Hepatocyte (in vitro differentiated cells): ENCODE data around the gene BTBD19. TPM values are rescaled to one million over a fixed set of nuclear protein-coding genes. Genes with fewer than 3 reads are reported as not detected.

Experiments used
- DNase-seq: peaks from one replicate; pipeline ENCODE4 v3.0.0-alpha.2; 2016; ENCODE audit warnings: low spot score
- H2AFZ ChIP-seq: fragments of 200-600 bp; sonication (generic); 2 replicates; pipeline ENCODE4 v1.6.0; 2016; ENCODE audit warnings: antibody characterized with exemption, mild to moderate bottlenecking
- H3K27ac ChIP-seq: fragments of 200-600 bp; sonication (generic); 2 replicates; pipeline ENCODE4 v1.5.1; 2016; ENCODE audit warnings: mild to moderate bottlenecking
- H3K27me3 ChIP-seq: fragments of 200-600 bp; sonication (generic); 2 replicates; pipeline ENCODE4 v1.6.1; 2016
- H3K36me3 ChIP-seq: fragments of 200-600 bp; sonication (generic); replicated peaks from 2 replicates; pipeline ENCODE4 v1.5.1; 2016; ENCODE audit warnings: low read depth; ENCODE audit not compliant: insufficient read depth
- H3K4me1 ChIP-seq: fragments of 200-600 bp; sonication (generic); 2 replicates; pipeline ENCODE4 v1.5.1; 2016; ENCODE audit warnings: mild to moderate bottlenecking, moderate library complexity; ENCODE audit not compliant: insufficient read depth
- H3K4me2 ChIP-seq: fragments of 200-600 bp; sonication (generic); 2 replicates; pipeline ENCODE4 v1.6.0; 2016
- H3K4me3 ChIP-seq: fragments of 200-600 bp; sonication (generic); 2 replicates; pipeline ENCODE4 v1.5.1; 2016; ENCODE audit warnings: mild to moderate bottlenecking
- H3K79me2 ChIP-seq: fragments of 200-600 bp; sonication (generic); 2 replicates; pipeline ENCODE4 v1.6.0; 2017; ENCODE audit warnings: mild to moderate bottlenecking
- H3K9me2 ChIP-seq: fragments of 200-600 bp; sonication (generic); replicated peaks from 2 replicates; pipeline ENCODE4 v1.6.0; 2017; ENCODE audit warnings: mild to moderate bottlenecking; ENCODE audit not compliant: insufficient read depth
- H3K9me3 ChIP-seq: fragments of 200-600 bp; sonication (generic); 2 replicates; pipeline ENCODE4 v1.5.1; 2016; ENCODE audit warnings: low read depth, mild to moderate bottlenecking
- H4K20me1 ChIP-seq: fragments of 200-600 bp; sonication (generic); 2 replicates; pipeline ENCODE4 v1.6.0; 2016; ENCODE audit warnings: mild to moderate bottlenecking; ENCODE audit not compliant: insufficient read depth, poor library complexity, severe bottlenecking
- CTCF ChIP-seq: fragments of 200-600 bp; sonication (generic); IDR thresholded peaks from 2 replicates; pipeline ENCODE4 v1.5.1; 2016; ENCODE audit warnings: antibody characterized with exemption, mild to moderate bottlenecking; ENCODE audit not compliant: poor library complexity
- EZH2 ChIP-seq: fragments of 200-600 bp; sonication (generic); IDR thresholded peaks from 2 replicates; pipeline ENCODE4 v1.6.1; 2016; ENCODE audit warnings: antibody characterized with exemption, mild to moderate bottlenecking, borderline replicate concordance
- EZH2phosphoT487 ChIP-seq: fragments of 200-600 bp; sonication (generic); IDR thresholded peaks from one replicate; pipeline ENCODE4 v1.6.1; 2018; ENCODE audit warnings: antibody characterized with exemption, mild to moderate bottlenecking, low read depth, moderate library complexity; ENCODE audit not compliant: unreplicated experiment, severe bottlenecking
- WGBS: methylation state at CpG from one replicate; pipeline ENCODE4 v1.1.6; 2016; ENCODE audit warnings: low lambda C conversion rate; ENCODE audit errors: missing lambda C conversion rate; 5-methylcytosine and 5-hydroxymethylcytosine counted together
- polyA plus RNA-seq: library from polyadenylated mRNA; unstranded; fragments of >200 nt; fragmentation: Nextera tagmentation; extraction: Ambion mirVana; gene quantifications from 2 replicates; pipeline ENCODE4 v1.2.1, GENCODE V29; 2016
- total RNA-seq: library from RNA; depleted of rRNA; stranded (reverse); fragments of >200 nt; gene quantifications from 2 replicates; pipeline ENCODE4 v1.2.3, GENCODE V29; 2014

BTBD19 gene
- total and polyA plus RNA-seq, 2 experiments from 2014 or later, result 5.5 to 16.8 TPM

- peak within 1 kb of the TSS; percentile 94 for H3K27ac ChIP-seq
- H3K4me2 ChIP-seq, result peak within 1 kb of the TSS; percentile 94
- no peaks in the 10 kb centered on the region for H3K27me3 ChIP-seq
- no peaks in the 10 kb centered on the region for H3K9me2 ChIP-seq
- no peaks in the 10 kb centered on the region for H3K36me3 ChIP-seq
- no peaks in the 10 kb centered on the region for H3K4me1 ChIP-seq
- H3K79me2 ChIP-seq, result peaks cover 10% of the 10 kb centered on the region
- DNase-seq, result peak; percentile 99
- H4K20me1 ChIP-seq, result no peaks in the 10 kb centered on the region
- peak within 1 kb of the TSS; percentile 75 for H3K4me3 ChIP-seq
- no peaks in the 10 kb centered on the region for H3K9me3 ChIP-seq
- WGBS, result under 1% methylated on average over 54 of the region's 79 CpGs
- peak within 1 kb of the TSS; percentile 45 for H2AFZ ChIP-seq
- TF ChIP-seq CTCF (peak; percentile 89), EZH2 (no peak)
Measured at GRCh38 chr1:44799770-44800584, 8.3 kb upstream of the BTBD19 start, which contains the start of gene PLK3. TSS of gene PLK3 (plus strand) at chr1:44800377. CDS start at chr1:44800464, 87 bp downstream.

GRCh38 chr1:44801491-44802305 is 6.6 kb upstream of the BTBD19 start:
- H3K27me3 ChIP-seq, result no peaks in the 10 kb centered on the region
- no peaks in the 10 kb centered on the region for H3K36me3 ChIP-seq
- H4K20me1 ChIP-seq, result no peaks in the 10 kb centered on the region
- H3K9me2 ChIP-seq, result no peaks in the 10 kb centered on the region
- H3K4me2 ChIP-seq, result peak overlapping the region; percentile 94
- WGBS, result 71% methylated on average over 12 of the region's 13 CpGs
- H3K4me3 ChIP-seq, result no peak overlapping the region
- TF ChIP-seq CTCF, result no peak
- TF ChIP-seq EZH2, result no peak
- no peak for TF ChIP-seq EZH2phosphoT487
- DNase-seq, result peak; percentile 25
- H3K9me3 ChIP-seq, result no peaks in the 10 kb centered on the region
- no peak overlapping the region for H2AFZ ChIP-seq
- H3K27ac ChIP-seq, result no peak overlapping the region
- H3K79me2 ChIP-seq, result peaks cover 10% of the 10 kb centered on the region
- peaks cover 3% of the 10 kb centered on the region for H3K4me1 ChIP-seq

- Histone ChIP-seq H3K36me3 (no peaks in the 10 kb centered on the region), H3K79me2 (peaks cover 10% of the 10 kb centered on the region), H2AFZ (no peak overlapping the region), H4K20me1 (no peaks in the 10 kb centered on the region), H3K9me3 (no peaks in the 10 kb centered on the region), H3K27ac (no peak overlapping the region), H3K9me2 (no peaks in the 10 kb centered on the region), H3K4me1 (peaks cover 9% of the 10 kb centered on the region), H3K4me2 (peak overlapping the region; percentile 94), H3K4me3 (no peak overlapping the region), H3K27me3 (no peaks in the 10 kb centered on the region)
- 88% methylated on average over 13 of the region's 13 CpGs for WGBS
- peak; percentile 16 for DNase-seq
- no peak for TF ChIP-seq EZH2phosphoT487
- TF ChIP-seq EZH2, result no peak
- no peak for TF ChIP-seq CTCF
Measured at GRCh38 chr1:44802306-44803061, 5.8 kb upstream of the BTBD19 start.
